ENCODE data around the gene EHBP1.

Gene EHBP1

DNA sequence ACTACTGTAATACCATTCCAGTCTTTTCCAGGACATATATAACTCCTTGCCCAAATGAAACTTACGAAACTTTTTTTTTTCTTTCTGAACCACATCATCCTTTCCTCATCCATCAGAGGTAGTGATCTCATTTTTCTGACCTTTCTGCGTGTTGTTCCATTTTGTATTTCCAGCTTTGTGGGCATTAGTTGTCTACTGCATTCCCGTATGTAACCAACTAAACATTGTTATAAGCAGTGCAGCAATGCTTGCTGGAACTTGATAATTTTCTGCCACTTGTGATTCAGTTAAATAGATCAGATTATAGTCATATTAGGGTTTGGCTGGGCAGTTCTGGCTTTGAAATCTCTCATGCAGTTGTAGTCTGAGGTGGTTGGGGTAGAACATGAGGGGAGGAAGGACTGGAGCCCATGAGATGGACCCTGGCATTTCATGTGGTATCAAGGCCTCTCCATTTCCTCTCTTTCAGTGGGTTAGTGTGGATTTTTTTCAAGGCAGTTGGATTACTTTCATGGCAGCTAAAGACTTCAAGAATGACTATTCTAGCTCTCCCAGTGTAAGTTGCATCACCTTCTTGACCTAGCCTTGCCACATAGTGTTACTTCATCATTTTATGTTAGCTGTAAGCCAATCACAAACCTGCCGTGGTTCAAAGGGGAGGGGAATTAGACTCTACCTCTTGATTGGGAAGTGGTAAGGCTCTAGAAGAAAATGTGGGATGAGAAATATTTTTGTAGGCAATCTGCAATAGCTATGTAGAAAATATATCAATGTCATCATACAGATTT is 80.5 kb downstream of the EHBP1 start:
- DNase-seq: no peak

DNA sequence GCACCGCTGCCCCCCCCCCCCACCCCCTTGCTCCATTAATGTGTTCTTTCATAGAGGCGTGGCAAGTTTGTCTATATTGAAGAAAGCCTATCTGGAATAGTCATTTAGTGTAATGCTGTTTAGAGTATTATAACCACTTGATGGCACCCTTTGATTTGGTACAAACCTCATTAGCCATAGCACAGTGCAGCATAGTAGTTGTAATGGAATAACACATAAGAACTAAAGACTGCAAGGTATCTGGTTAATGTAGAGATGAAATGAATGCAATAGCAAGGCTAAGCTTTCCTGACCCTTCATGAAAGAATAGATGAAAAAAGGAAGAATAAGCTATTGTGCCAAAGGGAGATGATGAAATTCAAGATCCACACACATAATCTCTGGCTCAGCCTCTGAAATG is 81.9 kb downstream of the EHBP1 start:
- no peak for DNase-seq

- no peak for DNase-seq
These were observed 84.0 kb downstream of the EHBP1 start for GRCh38 chr2:62789518-62789917.

DNA sequence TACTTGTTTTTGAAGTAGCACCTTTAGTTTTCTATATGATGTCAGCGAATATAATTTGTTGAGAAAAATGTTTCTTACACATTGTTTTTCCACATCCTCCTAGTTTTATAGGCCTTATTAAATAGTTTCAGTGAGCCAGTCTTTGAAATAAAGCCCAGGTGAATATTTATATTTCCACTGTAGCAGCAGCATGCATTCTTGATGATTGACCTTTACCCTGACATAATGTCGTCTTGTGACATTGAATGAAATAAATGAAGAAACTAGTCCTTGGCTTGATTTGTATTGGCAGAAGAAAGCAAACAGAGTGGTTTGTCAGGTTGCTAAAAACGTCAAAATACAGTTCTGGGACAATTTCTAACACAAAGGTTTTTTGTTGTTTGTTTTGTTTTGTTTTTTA is 84.4 kb downstream of the EHBP1 start:
- DNase-seq: no peak

GRCh38 chr2:62792408-62792807 is 86.9 kb downstream of the EHBP1 start:
- DNase-seq: no peak

GRCh38 chr2:62793213-62793612 is 87.7 kb downstream of the EHBP1 start:
- DNase-seq: no peak

DNA sequence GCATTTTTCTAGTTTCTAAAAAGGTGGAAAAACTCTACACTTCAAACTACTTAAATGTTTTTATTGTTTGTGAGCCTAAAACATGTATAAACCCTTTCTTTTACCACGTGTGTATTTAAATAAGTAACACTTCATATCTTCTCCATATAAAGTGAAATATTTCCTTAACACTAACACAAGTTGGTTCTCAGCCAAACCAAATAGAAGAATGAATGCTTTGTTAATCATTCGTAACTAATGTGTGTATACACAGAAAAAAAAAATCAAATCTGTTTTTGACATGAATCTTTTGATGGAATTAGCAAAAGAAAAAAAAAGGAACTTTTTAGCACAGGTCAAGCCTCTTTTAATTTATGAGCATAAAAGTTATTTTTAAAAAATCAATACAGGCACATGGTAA is 89.3 kb downstream of the EHBP1 start:
- no peak for DNase-seq

- no peak for DNase-seq
These were observed 89.8 kb downstream of the EHBP1 start for GRCh38 chr2:62795341-62795740.

DNA sequence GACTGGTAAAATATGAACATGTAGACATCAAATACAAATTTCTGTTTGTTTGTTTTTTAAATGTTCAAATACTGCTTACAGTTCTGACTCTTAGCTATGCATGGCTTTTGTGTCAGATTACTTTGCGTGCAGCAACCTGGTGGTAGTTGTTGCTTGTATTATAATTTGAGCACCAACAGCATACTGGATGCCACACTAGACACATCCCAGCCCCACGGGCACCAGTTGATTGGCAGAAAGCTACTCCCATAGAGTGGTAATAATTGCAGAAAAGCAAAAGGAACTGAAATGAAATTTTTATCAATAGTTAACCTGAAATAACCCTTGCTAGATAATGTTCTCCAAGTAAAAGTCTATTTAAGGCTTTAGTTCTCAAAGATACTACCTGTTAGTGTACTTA is 91.6 kb downstream of the EHBP1 start:
- no peak for DNase-seq

GRCh38 chr2:62800618-62801017 is 95.1 kb downstream of the EHBP1 start:
- no peak for DNase-seq

DNA sequence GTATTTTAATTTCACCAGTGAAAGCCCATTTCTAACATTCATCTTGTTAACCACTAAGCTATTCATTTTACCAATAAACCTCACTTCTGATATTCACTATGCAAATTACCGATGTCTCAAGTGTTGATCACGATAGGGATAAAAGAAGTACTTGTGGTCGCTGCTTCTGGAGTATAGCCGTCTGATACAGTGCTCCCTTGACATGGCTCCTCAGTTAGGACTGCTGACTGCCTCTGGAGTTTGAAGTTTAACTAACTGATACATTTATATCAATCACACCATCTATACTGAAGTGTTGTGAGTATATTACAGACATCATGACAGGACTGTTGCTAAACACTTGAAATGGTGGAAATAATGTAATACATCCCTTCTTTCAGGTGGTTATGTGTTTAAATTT is 95.6 kb downstream of the EHBP1 start:
- DNase-seq: no peak

GRCh38 chr2:62801814-62802523 is 96.5 kb downstream of the EHBP1 start:
- DNase-seq: no peak

DNA sequence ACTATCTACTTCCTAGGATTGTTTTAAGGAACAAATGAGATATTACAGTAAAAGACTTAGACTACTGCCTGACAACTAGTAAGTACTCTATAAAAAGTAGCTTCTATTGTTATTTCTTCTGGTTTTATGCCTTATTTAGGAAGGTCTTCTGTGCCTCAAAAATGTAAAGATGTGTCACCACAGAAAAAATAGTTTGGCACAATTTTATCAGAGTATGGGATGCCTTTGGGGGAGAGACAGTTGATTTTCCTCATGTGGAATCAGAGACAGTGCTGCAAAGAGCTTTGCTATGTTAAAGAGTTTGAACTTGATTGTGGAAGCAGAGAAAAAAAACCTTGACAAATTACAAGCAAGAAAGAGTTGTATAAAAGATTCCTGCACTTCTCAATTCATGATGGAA is 98.4 kb downstream of the EHBP1 start:
- DNase-seq: no peak

DNA sequence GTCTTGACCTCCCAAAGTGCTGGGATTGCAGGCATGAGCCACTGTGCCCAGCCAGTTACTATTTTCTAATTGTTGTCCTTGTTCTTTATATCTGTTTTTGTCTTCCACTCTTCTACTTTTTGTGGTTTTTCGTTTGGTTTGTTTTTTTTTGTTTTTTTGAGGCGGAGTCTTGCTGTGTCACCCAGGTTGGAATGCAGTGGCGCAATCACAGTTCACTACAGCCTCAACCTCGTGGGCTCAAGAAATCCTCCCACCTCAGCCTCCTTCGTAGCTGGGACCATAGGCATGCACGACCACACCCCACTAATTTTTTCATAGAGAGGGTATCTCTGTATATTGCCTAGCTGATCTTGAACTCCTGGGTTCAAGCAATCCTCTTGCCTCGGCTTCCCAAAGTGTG is 100.7 kb downstream of the EHBP1 start:
- no peak for DNase-seq

- no peak for DNase-seq
These were observed 103.0 kb downstream of the EHBP1 start for GRCh38 chr2:62808554-62808953.

DNA sequence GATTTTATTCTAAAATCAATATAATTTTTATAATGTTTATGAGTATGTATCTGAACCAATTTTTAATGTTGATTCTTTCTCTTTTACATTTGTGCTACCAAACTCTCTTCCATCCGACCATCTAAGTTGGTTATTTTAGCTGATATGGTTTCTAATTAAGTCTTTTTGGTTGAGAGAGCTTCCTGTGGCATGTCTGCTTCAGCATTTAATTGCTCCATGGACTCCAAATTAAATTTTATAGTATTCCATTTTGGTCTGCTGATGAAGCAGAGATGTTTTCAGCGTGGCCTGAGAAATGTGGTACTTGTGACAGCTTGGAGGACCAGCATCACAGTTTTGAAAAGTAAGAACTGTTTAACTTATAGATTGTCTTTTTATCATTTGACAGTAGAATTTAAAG is 105.6 kb downstream of the EHBP1 start:
- no peak for DNase-seq

GRCh38 chr2:62811972-62812371 is 106.5 kb downstream of the EHBP1 start:
- DNase-seq: no peak

DNA sequence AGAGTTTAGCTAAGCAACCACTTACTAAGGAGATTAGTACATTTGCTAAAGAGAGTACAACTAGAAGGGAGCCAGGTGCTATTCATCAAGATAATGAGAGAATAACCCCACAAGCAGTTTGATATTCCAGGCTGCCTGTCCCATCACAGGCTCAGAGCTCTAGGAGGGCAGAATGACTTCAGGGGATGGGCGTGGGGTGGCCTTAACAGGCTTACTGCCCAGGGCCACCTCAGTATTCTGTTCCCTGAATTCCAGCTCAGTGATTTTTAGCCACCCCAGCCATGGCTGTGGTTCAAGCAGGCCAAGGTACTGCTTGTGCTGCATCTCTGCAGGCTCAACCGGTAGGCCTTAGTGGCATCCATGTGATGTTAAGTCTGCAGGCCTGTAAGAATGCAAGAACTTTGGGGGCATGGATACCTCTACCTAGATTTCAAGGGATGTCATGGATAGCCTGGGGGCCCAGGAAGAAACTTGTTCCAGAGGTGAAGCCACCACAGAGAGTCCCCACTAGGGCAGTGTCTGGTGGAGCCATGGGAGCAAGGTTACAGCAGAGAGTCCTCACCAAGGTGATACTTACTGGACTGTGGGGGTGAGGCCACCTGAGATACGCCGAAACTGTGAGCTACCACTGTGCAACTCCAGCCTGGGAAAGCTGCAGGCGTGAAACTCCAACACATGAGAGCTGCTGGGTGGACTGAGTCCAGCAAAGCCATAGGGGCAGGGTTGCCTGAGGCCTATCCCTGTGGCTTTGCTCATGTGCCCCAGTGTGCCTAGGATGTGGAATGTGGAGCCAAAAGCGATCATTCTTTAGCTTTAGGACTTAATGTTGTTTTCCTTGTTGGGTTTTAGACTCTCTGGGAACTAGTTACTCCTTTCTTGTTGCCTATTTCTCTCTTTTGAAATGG is 107.7 kb downstream of the EHBP1 start:
- no peak for DNase-seq

DNA sequence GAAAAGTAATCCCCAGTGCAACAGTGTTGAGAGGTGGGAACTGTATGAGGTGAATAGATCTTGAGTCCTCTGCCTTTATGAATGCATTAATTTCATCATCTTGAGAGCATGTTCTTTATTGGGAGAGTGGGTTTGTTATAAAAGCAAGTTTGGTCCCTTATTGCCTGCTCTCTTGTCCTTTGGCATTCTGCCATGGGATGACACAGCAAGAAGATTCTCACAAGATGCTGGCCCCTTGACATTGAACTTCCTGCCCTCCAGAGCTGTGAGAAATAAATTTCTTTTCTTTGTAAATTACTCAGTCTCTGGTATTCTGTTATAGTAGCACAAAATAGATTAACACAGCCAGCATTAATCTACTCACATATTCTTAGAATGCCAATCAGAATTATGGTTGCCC is 108.6 kb downstream of the EHBP1 start:
- no peak for DNase-seq

GRCh38 chr2:62817348-62817747 is 111.8 kb downstream of the EHBP1 start:
- no peak for DNase-seq

DNA sequence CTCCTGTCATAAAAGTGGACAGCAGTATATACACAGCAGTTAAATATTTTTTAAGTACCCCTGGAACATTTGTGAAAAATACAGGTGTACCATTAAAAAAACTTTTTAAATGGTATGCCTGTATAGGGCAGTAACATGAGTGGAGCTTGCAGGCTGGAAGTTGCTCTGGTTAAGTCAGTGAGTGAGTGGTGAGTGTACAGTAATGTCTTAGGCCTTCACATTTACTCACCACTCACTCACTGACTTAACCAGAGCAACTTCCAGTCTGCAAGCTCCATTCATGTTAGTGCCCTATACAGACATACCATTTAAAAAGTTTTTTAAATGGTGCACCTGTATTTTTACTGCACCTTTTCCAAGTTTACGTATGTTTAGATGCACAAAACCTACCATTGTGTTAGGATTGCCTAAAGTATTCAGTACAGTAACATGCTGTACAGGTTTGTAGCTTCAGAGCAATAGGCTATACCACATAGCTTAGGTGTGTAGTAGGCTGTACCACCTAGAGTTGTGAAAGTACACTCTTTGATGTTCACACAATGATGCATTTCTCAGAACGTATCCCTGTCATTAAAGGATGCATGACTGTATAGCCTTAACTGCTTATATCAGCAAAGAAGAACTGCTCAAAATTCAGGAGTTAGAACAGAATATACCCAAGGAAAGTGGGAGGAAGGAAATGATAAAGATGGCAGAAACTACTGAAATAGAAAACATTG is 112.6 kb downstream of the EHBP1 start:
- no peak for DNase-seq

GRCh38 chr2:62822549-62822948 is 117.0 kb downstream of the EHBP1 start:
- DNase-seq: no peak

GRCh38 chr2:62824388-62824787 is 118.9 kb downstream of the EHBP1 start:
- DNase-seq: no peak

All from 8988T (cell line).